Inferior parietal cortex (tissue), 1 donor: Measurements from ENCODE around the gene EPS15.
"Not testable (repeated sequence)": the region's sequence is repeated elsewhere in the genome, so short reads cannot be mapped to it uniquely, and the experiment has no call there.

Source experiments
- DNase-seq: peaks from one replicate; pipeline ENCODE4 v3.0.0-alpha.2; 2016; ENCODE audit errors: extremely low spot score

Gene EPS15

DNA sequence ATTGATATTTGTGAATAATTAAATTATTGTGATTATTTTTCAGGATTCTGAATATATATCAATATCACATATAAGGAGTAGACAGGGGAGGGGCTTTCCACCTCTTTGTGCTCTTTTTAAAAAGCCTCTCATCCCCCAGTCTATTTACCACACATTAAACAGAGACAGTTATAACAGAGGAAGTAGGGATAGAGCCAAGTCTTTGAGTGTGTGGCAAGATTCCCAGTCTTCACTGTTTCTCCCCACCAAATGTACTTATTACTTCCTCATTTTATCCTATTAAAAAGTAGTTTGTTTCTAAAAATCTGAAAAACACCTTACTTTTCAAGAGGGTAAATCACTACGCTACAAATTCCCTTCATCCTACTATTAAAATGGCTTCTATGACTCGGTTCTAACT, 46.7 kb downstream of the EPS15 start:
- DNase-seq, result peak; percentile 22

DNA sequence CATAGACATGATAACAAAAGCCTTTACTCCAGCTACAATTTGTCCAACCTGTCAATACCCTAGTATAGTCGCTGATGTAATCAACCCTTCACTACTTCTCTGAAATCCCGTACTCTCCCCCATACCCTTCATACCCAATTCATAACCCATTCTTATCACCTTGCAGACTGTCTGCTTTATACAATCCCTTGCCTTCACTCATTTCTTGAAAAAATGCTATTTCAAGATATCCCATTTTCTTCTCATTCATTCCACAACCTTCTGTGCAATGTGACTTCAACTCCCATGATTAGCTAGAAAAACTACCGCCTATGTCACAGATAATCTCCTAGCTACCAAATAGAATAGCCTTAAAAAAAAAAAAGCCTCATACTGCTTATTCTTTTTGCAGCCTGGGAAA, 49.5 kb downstream of the EPS15 start:
- DNase-seq, result no peak

DNA sequence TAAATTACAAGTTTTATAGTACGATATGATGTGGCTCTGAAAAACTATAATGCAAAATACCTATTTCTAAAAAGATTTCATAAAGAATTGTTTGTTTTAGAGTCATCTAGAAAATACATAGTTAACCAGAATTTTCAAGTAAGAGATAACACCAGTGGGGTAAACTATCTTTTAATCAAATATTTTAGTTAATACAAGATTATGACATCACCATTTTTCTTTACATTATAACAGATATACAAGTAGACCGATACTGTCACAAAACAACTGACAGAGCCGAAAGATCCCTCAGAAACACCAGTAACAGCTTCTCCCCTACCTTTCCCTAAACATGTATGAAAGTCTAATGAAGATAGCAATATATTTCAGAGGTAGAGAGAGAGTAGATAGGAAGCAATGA, 54.2 kb downstream of the EPS15 start:
- no peak for DNase-seq

DNA sequence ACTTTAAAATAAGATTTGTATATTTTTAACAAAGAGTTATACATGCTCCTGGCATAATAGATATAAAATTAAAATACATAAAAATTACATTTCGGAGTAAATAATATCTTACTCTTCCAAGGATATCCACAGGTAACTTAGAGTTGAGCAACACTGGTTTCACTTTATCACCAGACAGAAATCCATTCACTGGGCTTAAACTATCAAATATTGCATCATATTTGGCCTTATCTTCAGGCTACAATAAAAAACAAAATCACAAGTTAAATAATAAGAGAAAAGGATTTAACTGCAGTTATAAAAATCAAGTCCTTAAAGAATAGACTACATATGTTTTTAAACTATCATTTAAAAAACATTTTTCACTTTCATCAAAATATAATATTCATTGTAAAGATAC, 55.5 kb downstream of the EPS15 start:
- no peak for DNase-seq

DNA sequence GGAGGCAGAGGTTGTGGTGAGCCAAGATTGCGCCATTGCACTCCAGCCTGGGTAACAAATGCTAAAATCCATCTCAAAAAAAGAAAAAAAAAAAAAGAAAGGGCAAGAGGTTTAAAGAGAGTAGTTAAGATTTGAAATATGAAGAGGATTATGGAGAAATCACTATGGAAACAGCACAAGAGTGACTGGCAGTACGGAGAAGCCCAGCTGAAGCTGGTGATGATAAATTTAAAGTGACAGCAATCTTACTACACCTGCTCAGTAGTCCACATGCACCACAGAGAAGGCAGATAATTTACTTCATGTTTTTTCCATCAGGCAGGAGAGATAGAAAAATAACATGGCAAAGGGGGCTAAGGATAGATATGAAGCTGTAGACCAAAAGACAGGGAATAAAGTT, 56.8 kb downstream of the EPS15 start:
- DNase-seq, result not testable (repeated sequence)

DNA sequence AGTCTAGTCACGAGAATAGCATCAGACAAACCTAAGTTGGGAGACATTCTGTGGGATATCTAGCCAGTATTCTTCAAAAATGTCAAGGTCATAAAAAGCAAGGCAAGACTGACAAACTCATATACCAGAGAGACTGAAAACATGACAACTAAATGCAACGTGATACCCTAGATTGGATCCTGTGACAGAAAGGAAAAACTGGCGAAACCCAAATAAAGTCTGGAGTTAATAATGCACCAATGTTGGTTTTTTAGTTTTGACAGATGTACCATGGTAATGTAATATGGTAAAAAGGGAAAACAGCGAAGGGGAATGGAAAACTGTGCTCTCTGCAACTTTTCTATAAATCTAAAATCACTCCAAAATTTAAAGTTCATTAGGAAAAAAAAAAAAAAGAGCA, 64.5 kb downstream of the EPS15 start:
- no peak for DNase-seq

DNA sequence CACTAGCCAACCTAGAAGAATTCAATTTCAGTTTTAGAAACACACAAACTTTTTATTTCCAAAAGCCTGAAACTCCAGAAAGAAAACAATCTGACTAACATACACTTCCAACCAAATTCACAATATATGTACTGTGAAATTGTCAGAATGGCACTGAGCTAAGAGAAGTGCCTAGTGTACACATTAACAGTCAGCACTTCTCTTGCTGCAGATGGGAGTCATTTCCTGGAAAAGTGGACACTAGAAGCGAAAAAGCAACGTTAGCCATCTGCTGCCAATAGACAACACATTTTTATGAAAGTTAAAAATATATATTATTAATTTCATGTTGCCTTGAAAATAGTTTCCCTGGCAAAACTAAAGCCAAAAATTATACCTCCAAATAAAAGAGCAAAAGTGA, 66.1 kb downstream of the EPS15 start:
- no peak for DNase-seq

DNA sequence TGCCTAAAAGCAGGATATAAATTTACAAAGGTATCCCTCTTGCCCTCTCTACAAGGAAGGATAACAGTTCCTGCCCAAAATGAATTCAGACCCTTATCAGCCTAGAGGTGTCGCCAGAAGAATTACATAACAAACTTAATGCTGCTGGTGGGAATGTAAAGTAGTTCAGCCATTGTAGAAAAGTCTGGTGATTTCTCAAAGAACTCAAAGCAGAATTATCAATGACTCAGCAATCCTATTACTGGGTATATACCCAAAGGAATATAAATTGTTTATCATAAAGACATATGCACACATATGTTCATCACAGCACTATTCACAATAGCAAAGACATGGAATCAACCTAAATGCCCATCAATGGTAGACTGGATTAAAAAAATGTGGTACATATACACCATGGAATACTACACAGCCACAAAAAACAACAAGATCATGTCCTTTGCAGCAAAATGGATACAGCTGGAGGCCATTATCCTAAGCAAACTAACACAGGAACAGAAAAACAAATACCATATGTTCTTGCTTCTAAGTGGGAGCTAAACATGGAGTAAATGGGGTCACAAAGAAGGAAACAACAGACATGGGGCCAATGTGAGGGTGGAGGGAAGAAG, 70.1 kb downstream of the EPS15 start:
- not testable (repeated sequence) for DNase-seq

DNA sequence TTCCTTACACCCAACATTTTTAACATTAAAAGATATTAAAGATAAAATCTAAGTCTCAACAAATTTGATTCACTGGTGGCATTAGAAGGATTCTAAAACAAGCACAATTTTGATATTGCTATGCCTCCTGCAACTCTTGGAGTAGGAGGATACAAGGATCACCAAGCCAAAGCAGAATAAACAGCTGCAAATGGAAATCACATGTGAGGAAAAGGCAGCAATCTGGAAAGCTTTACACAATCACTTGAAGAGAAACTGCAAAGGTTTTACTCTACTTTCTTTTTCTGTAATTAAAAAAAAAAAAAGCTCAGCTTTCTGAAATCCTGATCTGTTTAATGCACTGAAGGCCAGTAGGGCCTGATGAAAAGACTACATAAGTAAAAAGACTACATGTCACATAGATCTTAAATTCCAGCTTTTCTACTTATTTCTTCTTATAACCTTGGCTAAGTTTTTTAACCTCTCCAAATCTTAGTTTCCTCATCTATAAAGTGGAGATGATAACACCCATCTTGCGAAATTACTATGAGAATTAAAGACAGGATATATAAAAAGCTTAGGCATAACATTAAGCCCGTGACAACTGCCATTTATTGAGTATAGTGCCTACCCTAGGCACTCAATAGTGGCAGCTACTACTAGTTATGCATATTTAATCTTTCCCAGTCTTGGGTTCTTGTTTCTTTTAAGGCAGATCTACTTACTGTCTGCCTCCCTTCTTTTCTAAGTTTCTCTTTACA, 73.5 kb downstream of the EPS15 start:
- no peak for DNase-seq

DNA sequence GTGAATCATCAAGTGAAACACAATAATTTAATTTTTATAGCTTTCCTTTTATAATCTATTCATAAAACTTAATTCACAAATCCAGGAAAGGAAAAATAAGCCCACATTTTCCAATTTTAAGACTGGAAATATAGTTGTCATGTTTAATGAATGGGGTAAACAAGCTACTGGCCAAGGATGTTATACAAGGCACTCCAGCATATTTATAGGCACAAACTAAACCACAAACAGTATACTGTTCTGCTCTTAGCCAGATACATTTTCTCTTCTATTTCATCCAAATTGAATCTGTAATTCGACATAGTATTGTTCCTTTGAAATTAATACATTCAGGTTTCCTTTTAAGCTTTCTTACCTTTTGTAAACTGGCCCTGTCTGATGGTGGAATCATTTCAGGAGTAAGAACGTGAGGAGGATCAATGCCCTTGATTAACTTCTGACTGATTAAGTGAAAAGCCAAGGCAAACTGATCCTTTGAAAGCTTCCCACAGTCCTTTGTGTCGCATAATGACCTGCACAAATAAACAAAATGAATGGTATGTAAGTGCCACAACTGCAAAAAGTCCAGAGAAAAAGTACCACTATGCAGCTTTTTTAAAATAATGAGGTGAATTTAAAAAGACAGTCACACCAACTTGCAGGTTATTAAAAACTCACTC, 74.4 kb downstream of the EPS15 start:
- DNase-seq, result no peak

DNA sequence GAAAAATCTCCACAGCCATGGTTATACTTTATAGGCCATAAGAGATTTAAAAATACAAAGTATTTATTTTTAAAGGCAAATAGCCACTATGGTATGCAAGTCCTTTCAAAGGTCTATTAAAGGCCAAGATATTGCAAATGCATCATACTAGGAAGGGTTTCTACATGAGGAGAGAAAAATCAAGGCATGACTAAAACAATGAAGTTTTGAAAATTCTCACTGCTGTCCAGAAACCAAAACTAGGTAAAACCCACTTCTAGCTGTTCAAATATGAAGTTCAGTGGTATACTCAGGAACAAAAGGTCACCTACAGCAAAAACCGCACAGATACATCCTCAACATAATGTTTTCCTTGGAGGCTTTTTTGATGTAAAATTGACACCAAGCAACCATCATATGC, 75.0 kb downstream of the EPS15 start:
- DNase-seq, result no peak

DNA sequence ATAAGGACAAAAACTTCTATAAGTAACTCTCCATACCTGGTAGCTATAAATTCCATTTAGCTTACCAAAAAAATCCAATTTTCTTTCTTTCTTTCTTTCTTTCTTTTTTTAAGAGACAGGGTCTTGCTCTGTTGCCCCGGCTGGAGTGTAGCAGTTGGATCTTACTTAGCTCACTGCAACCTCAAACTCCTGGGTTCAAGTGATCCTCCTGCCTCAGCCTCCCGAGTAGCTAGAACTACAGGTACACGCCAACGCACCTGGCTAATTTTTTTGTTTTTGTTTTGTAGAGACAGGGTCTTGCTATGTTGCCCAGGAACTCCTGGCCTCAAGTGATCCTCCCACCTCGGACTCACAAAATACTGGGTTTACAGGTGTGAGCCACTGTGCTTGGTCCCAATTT, 75.5 kb downstream of the EPS15 start:
- DNase-seq, result no peak

DNA sequence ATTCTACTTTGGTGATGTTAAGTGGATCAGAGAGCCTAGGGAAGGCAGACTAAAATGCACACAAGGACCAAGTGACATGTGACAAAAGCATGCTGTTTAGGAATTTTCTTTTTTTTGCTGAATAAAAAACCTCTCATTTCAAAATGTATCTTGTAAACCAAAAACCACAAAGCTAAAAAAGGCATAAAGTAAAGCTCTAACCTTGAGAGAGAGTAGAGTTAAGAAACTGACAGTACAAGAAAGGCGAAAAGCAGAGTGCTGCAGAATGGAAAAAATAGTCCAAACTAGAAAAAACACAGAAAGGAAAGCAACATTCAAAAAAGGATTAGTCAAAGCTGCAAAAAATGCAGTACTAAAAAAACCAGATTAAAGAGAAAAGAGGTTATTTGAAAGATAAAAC, 76.5 kb downstream of the EPS15 start:
- DNase-seq, result no peak

DNA sequence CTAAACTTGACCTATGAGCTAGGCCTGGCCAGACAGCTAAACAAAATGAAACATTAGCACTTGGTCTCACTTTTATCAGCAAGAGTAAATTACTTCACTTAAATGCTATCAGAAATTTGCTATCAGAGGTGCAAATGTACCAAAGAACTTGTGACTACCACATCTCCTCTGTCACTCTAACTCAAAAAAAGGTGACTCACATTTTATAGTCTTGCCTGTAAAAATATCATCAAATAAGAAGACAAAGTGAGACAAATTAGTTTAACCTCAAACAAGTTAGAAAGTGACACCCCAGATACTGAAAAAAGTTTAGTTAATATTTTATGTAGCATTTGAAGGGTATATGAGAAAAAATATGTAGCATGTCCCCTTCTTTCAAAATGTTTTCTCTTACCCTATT, 76.9 kb downstream of the EPS15 start:
- no peak for DNase-seq

DNA sequence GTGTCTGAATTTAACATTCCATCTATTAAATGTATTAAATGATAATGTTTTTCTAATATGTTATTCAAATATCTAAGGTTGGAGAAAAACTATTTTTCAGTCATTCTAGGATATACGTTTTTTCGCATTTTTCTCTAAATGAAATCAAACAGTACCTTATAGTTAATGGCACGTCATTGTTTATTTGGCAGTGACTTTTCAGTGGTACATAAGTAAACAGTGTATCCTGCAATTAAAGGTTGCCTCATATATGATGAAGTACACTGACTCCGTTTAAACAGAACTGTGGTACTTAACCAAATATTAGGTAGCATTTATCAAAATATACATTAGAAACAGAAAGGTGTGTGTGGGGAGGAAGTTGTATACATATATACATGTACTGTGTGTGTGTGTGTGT, 79.2 kb downstream of the EPS15 start:
- no peak for DNase-seq

DNA sequence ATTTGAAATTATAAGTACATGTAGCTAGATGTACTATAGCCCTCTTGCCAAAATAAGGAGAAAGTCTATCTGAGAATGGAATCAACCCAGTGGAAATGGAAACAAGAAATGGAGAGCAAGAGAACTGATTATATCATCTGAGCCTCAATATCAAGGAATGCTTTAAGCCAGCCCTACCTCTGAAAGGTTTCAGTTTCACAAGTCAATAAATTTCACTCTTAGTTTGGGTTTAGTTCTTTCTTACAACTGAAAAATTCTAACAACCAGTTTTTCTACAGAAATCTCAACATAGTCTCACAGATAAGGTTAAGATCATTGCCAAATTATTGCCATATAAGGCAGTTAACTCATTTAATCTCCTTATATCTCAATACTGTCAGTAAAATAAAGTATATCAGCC, 80.0 kb downstream of the EPS15 start:
- no peak for DNase-seq

DNA sequence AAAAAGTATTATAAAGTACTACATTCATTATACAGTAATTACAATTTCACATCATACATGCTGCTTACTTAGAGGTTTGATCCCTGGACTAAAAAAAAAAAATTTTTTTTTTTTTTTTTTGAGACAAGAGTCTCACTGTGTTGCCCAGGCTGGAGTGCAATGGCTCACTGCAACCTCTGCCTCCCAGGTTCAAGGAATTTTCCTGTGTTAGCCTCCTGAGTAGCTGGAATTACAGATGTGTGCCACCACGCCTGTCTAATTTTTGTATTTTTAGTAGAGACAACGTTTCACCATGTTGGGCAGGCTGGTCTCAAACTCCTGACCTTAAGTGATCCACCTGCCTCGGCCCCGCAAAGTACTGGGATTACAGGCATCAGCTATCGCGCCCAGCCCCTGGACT, 81.7 kb downstream of the EPS15 start:
- DNase-seq, result not testable (repeated sequence)

DNA sequence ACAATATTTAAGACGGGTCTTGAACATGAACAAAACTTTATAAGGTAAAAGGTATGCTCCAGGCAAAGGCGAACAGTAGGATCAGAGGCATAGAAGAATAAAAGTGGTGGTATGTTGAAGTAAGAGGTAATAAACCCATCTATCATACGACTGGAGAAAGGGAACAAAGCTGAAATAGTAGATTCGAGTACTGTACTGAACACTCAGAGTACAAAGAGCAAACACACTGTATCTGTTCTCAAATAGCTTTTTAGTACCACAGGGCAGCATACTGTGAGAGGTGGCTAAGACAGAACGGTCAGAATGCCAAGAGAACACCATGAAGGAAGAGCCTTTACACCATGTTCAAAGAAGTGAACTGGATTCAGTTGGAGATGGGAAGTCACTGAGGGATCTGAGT, 83.2 kb downstream of the EPS15 start:
- no peak for DNase-seq

DNA sequence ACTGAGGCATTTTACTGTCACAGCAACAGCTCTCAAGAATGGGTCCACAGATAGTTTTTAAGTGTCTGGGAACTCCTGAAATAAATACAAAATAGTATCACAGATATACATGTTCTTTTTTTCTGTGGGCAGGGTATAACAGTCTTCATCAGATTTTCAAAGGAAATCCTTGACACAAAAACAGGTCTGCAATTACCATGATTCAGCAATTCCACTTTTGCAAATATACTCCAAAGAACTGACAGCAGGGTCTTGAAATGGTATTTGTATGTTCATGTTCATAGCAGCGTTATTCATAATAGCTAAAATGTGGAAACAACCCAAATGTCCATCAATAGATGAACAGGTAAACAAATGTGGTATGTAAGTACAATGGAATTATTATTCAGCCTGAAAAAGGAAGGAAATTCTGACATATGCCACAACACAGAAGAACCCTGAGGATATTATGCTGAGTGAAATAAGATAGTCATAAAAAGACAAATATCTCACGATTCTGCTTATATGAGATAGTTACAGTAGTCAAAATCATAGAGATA, 85.0 kb downstream of the EPS15 start:
- DNase-seq, result no peak

DNA sequence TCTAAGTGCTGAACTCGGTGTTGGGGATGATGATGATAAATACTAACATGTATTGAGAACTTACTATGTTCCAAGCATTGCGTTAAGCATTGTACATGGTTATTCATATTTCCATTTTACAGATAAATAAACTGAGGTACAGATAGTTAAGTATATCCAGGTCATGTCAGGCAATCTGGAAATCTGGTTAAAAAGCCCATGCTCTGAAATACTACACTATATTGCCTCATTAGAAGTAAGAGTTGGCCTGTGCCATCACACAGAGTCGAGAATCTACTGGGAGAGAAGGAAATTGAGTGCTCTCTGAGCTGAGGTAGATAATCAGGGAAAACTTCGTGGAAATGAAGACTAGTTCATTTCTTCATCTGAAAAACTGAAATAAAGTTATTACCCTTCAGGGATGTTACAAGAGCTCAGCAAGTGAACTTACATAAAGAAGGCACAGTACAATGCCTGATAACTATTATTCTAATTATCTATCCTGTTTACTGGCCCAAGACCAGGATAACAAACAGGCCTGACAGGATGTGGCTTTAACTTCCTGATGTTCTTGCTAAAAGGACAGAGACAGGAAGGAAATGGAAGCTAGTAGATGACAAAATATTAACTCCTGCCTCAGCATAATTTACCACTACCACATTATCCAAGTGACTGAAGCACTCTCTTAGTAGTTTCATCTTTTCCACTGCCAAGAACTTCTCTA, 85.6 kb downstream of the EPS15 start:
- no peak for DNase-seq

DNA sequence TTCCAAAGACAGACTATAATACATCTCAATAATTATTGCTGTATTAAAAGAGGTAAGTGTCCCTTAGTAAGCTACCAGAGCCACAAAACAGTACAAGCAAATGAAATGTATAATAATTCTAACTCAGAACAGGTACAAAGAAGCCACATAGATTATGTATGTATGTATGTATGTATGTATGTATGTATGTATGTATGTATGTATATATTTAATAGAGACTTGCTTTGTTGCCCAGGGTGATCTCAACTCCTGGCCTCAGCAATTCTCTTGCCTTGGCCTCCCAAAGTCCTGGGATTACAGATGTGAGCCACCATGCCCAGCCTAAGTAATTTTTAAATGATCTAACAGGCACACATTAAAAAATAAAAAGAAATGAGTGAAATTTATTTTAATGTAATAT, 86.9 kb downstream of the EPS15 start:
- DNase-seq, result no peak

DNA sequence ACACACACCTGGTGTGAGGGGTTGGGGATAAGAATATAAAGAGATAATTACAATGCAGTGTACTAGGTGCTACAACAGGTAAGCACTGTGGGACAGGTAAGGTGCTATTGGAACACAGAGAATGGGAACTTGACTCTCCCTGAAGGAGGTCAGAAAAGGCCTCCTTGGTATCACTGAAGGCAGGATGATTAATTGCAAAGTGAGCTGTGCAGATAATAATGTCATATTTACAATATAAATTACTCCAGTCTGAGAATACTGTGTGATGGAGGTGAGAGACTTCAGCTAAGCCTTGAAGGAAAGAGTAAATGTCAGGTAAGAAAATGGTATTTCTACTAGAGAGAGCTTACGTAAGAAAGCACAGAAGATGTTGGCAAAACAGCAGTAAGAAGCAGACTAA, 91.6 kb downstream of the EPS15 start:
- no peak for DNase-seq
